ENCODE data around the gene LGR6.

Gene LGR6

GRCh38 chr1:202241376-202242079, 47.9 kb downstream of the LGR6 start:
- Histone ChIP-seq H3K27me3 (ENCODE audit: insufficient read depth, poor library complexity, severe bottlenecking) (no peaks in the 10 kb centered on the region), H3K4me1 (ENCODE audit: insufficient read depth, poor library complexity, severe bottlenecking) (peaks cover 23% of the 10 kb centered on the region), H3K36me3 (ENCODE audit: low read depth) (no peaks in the 10 kb centered on the region), H3K4me3 (ENCODE audit: severe bottlenecking) (no peak overlapping the region), H3K27ac (ENCODE audit: poor library complexity, severe bottlenecking) (peak overlapping the region; percentile 36), H3K9me3 (ENCODE audit: severe bottlenecking) (no peaks in the 10 kb centered on the region)
- ATAC-seq (ENCODE audit: low read depth): peak; percentile 63
- TF ChIP-seq CTCF (IDR thresholded peaks at IDR 0.05; ENCODE audit: poor library complexity, severe bottlenecking): no peak
- peak; percentile 52 for DNase-seq (ENCODE audit: low spot score)

- Histone ChIP-seq H3K27ac (ENCODE audit: poor library complexity, severe bottlenecking) (peak overlapping the region; percentile 36), H3K4me1 (ENCODE audit: insufficient read depth, poor library complexity, severe bottlenecking) (peaks cover 18% of the 10 kb centered on the region), H3K36me3 (ENCODE audit: low read depth) (no peaks in the 10 kb centered on the region), H3K4me3 (ENCODE audit: severe bottlenecking) (no peak overlapping the region), H3K27me3 (ENCODE audit: insufficient read depth, poor library complexity, severe bottlenecking) (no peaks in the 10 kb centered on the region), H3K9me3 (ENCODE audit: severe bottlenecking) (no peaks in the 10 kb centered on the region)
- no peak for DNase-seq (ENCODE audit: low spot score)
- ATAC-seq (ENCODE audit: low read depth): no peak
- TF ChIP-seq CTCF (IDR thresholded peaks at IDR 0.05; ENCODE audit: poor library complexity, severe bottlenecking): no peak
These were observed 48.5 kb downstream of the LGR6 start for GRCh38 chr1:202242080-202242419.

GRCh38 chr1:202243006-202243405, 49.4 kb downstream of the LGR6 start:
- ATAC-seq (ENCODE audit: low read depth): no peak
- peaks cover 13% of the 10 kb centered on the region for H3K4me1 ChIP-seq (ENCODE audit: insufficient read depth, poor library complexity, severe bottlenecking)
- no peaks in the 10 kb centered on the region for H3K27me3 ChIP-seq (ENCODE audit: insufficient read depth, poor library complexity, severe bottlenecking)
- H3K36me3 ChIP-seq (ENCODE audit: low read depth): no peaks in the 10 kb centered on the region
- no peak for TF ChIP-seq CTCF (IDR thresholded peaks at IDR 0.05; ENCODE audit: poor library complexity, severe bottlenecking)
- H3K27ac ChIP-seq (ENCODE audit: poor library complexity, severe bottlenecking): no peak overlapping the region
- no peaks in the 10 kb centered on the region for H3K9me3 ChIP-seq (ENCODE audit: severe bottlenecking)
- no peak overlapping the region for H3K4me3 ChIP-seq (ENCODE audit: severe bottlenecking)
- DNase-seq (ENCODE audit: low spot score): peak; percentile 9

- no peak overlapping the region for H3K27ac ChIP-seq (ENCODE audit: poor library complexity, severe bottlenecking)
- DNase-seq (ENCODE audit: low spot score): peak; percentile 28
- no peaks in the 10 kb centered on the region for H3K36me3 ChIP-seq (ENCODE audit: low read depth)
- H3K9me3 ChIP-seq (ENCODE audit: severe bottlenecking): no peaks in the 10 kb centered on the region
- TF ChIP-seq CTCF (IDR thresholded peaks at IDR 0.05; ENCODE audit: poor library complexity, severe bottlenecking): no peak
- peaks cover 13% of the 10 kb centered on the region for H3K4me1 ChIP-seq (ENCODE audit: insufficient read depth, poor library complexity, severe bottlenecking)
- no peak overlapping the region for H3K4me3 ChIP-seq (ENCODE audit: severe bottlenecking)
- no peak for ATAC-seq (ENCODE audit: low read depth)
- H3K27me3 ChIP-seq (ENCODE audit: insufficient read depth, poor library complexity, severe bottlenecking): no peaks in the 10 kb centered on the region
These were observed 51.3 kb downstream of the LGR6 start for GRCh38 chr1:202244841-202245261.

GRCh38 chr1:202245391-202245790, 51.8 kb downstream of the LGR6 start:
- no peaks in the 10 kb centered on the region for H3K36me3 ChIP-seq (ENCODE audit: low read depth)
- no peaks in the 10 kb centered on the region for H3K27me3 ChIP-seq (ENCODE audit: insufficient read depth, poor library complexity, severe bottlenecking)
- peak; percentile 21 for DNase-seq (ENCODE audit: low spot score)
- H3K4me1 ChIP-seq (ENCODE audit: insufficient read depth, poor library complexity, severe bottlenecking): peaks cover 13% of the 10 kb centered on the region
- H3K27ac ChIP-seq (ENCODE audit: poor library complexity, severe bottlenecking): no peak overlapping the region
- no peak overlapping the region for H3K4me3 ChIP-seq (ENCODE audit: severe bottlenecking)
- H3K9me3 ChIP-seq (ENCODE audit: severe bottlenecking): no peaks in the 10 kb centered on the region
- TF ChIP-seq CTCF (IDR thresholded peaks at IDR 0.05; ENCODE audit: poor library complexity, severe bottlenecking): no peak
- no peak for ATAC-seq (ENCODE audit: low read depth)

Measured in RWPE2 (cell line).